Lung (tissue), 12 donors: ENCODE measurements around the gene KRT12. TPM values are rescaled to one million over a fixed set of nuclear protein-coding genes. Genes with fewer than 3 reads are reported as not detected.

ENCODE experiments used
- ATAC-seq: fragments of 200-7000 bp; cut with Tn5 transposase; one replicate; pipeline ENCODE4 v1.9.1; 2020; ENCODE audit warnings: moderate number of reproducible peaks; ENCODE audit not compliant: insufficient read depth, low FRiP score
- DNase-seq, 3 donors: peaks; one replicate each; pipeline ENCODE4 v3.0.0-alpha.2; 2013 to 2017
- H3K27ac ChIP-seq, 2 donors: one replicate each; pipeline ENCODE4 v1.5.1; 2013; ENCODE audit warnings: mild to moderate bottlenecking in 2 of 2, moderate library complexity in 2 of 2, control low read depth in 1 of 2, inconsistent platforms in 1 of 2, low read depth in 1 of 2, low read length in 1 of 2
- H3K27me3 ChIP-seq, 3 donors: one replicate each; pipeline ENCODE4 v1.5.1; 2013; ENCODE audit warnings: low read length in 2 of 3; ENCODE audit not compliant: control insufficient read depth in 3 of 3, insufficient read depth in 3 of 3
- H3K36me3 ChIP-seq, 4 donors: one replicate each; pipeline ENCODE4 v1.5.1; 2013; ENCODE audit warnings: low read length in 4 of 4, mild to moderate bottlenecking in 1 of 4, moderate library complexity in 1 of 4; ENCODE audit not compliant: control insufficient read depth in 4 of 4, insufficient read depth in 4 of 4
- H3K4me1 ChIP-seq, 5 donors: one replicate each; pipeline ENCODE4 v1.5.1; 2013; ENCODE audit warnings: low read length in 5 of 5, mild to moderate bottlenecking in 2 of 5, moderate library complexity in 1 of 5; ENCODE audit not compliant: control insufficient read depth in 5 of 5, insufficient read depth in 5 of 5
- H3K4me3 ChIP-seq: one replicate; pipeline ENCODE4 v1.5.1; 2013; ENCODE audit warnings: mild to moderate bottlenecking, control low read depth, moderate library complexity
- H3K9ac ChIP-seq, 2 donors: one replicate each; pipeline ENCODE4 v1.5.1; 2013; ENCODE audit warnings: low read length in 2 of 2, control low read depth in 1 of 2; ENCODE audit not compliant: insufficient read depth in 1 of 2
- H3K9me3 ChIP-seq, 4 donors: one replicate each; pipeline ENCODE4 v1.5.1; 2013; ENCODE audit warnings: low read length in 3 of 4, mild to moderate bottlenecking in 1 of 4, moderate library complexity in 1 of 4; ENCODE audit not compliant: control insufficient read depth in 4 of 4, insufficient read depth in 3 of 4
- WGBS, 2 donors: extraction: QIAGEN DNeasy Blood & Tissue Kit; methylation state at CpG; one replicate each; pipeline ENCODE4 v1.1.7; 2013; 5-methylcytosine and 5-hydroxymethylcytosine counted together
- polyA plus RNA-seq, 2 donors: library from polyadenylated mRNA; stranded (reverse); fragments of 200-250 nt; gene quantifications; one replicate each; pipeline ENCODE4 v1.2.1, GENCODE V29; 2013
- total RNA-seq, 2 donors: library from RNA; depleted of rRNA in 1 of 2; stranded (reverse); fragments of >200 nt in 1 of 2; gene quantifications; one replicate each; pipeline ENCODE4 v1.2.1, GENCODE V29; 2014 to 2021
- TF ChIP-seq, protein P1 (sequence below): IDR thresholded peaks from 2 replicates; pipeline ENCODE4 v1.5.1; 2012; ENCODE audit warnings: mild to moderate bottlenecking; ENCODE audit errors: control extremely low read depth, extremely low read depth
- donor health status: control.
- donor health status: control.
- donor health status: Bipolar disorder and iron deficiency.
- donor health status: healthy.
- donor health status: DM: yes; HTN: yes; CAD: no.

The KRT12 gene
- total and polyA plus RNA-seq, 4 donors: not detected

GRCh38 chr17:40818733-40819527 is 48.1 kb downstream of the KRT12 start:
- TF ChIP-seq, protein P1, sequence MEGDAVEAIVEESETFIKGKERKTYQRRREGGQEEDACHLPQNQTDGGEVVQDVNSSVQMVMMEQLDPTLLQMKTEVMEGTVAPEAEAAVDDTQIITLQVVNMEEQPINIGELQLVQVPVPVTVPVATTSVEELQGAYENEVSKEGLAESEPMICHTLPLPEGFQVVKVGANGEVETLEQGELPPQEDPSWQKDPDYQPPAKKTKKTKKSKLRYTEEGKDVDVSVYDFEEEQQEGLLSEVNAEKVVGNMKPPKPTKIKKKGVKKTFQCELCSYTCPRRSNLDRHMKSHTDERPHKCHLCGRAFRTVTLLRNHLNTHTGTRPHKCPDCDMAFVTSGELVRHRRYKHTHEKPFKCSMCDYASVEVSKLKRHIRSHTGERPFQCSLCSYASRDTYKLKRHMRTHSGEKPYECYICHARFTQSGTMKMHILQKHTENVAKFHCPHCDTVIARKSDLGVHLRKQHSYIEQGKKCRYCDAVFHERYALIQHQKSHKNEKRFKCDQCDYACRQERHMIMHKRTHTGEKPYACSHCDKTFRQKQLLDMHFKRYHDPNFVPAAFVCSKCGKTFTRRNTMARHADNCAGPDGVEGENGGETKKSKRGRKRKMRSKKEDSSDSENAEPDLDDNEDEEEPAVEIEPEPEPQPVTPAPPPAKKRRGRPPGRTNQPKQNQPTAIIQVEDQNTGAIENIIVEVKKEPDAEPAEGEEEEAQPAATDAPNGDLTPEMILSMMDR: no peak
- Histone ChIP-seq H3K4me3 (peak overlapping the region; percentile 97), H3K9ac (peak overlapping the region in 1 of 2 donors; percentile 73), H3K27me3 (no peaks in the 10 kb centered on the region), H3K36me3 (peaks cover 0 to 7% (median 6%) of the 10 kb centered on the region in 4 donors), H3K27ac (peak overlapping the region; percentile 98), H3K9me3 (peaks cover 0 to 2% (median under 1%) of the 10 kb centered on the region in 4 donors), H3K4me1 (peaks cover 0 to 6% (median 2%) of the 10 kb centered on the region in 5 donors)
- 2% methylated on average over 63 to 73 of the region's 73 CpGs for WGBS, 2 donors
- peak; percentile 86 for ATAC-seq
- DNase-seq: peak; percentile 86 to 91 (median 91)

GRCh38 chr17:40818343-40818732 is 48.7 kb downstream of the KRT12 start:
- 25 to 31% methylated on average over 7 of the region's 7 CpGs for WGBS, 2 donors

GRCh38 chr17:40817103-40817682 is 49.8 kb downstream of the KRT12 start:
- H3K4me3 ChIP-seq: no peak overlapping the region

More at GRCh38 chr17:40818343-40818732, 48.7 kb downstream of the KRT12 start:
- no peaks in the 10 kb centered on the region for H3K27me3 ChIP-seq
- ATAC-seq (no peak), DNase-seq (no peak)
- H3K36me3 ChIP-seq: peaks cover 0 to 7% (median 6%) of the 10 kb centered on the region in 4 donors
- TF ChIP-seq, protein P1: no peak
- H3K27ac ChIP-seq: peak overlapping the region in 1 of 2 donors; percentile 98
- peak overlapping the region; percentile 8 to 63 for H3K9ac ChIP-seq
- H3K4me3 ChIP-seq: peak overlapping the region; percentile 97
- peaks cover 0 to 6% (median 2%) of the 10 kb centered on the region in 5 donors for H3K4me1 ChIP-seq
- H3K9me3 ChIP-seq: peaks cover 0 to 2% (median under 1%) of the 10 kb centered on the region in 4 donors

More at GRCh38 chr17:40817103-40817682, 49.8 kb downstream of the KRT12 start:
- no peak overlapping the region for H3K27ac ChIP-seq
- H3K36me3 ChIP-seq: peaks cover 0 to 7% (median 6%) of the 10 kb centered on the region in 4 donors
- 95 to 96% methylated on average over 4 of the region's 4 CpGs for WGBS, 2 donors
- H3K4me1 ChIP-seq: peaks cover 0 to 6% (median 2%) of the 10 kb centered on the region in 5 donors
- no peak for DNase-seq
- TF ChIP-seq, protein P1: no peak
- H3K9ac ChIP-seq: no peak overlapping the region
- peaks cover 0 to 9% (median 2%) of the 10 kb centered on the region in 3 donors for H3K27me3 ChIP-seq
- peaks cover 0 to 2% (median under 1%) of the 10 kb centered on the region in 4 donors for H3K9me3 ChIP-seq
- no peak for ATAC-seq
